BE2C (cell line): ENCODE results near the gene OXNAD1.

ENCODE experiments used
- DNase-seq: peaks from one replicate; pipeline ENCODE4 v3.0.0-alpha.2; 2020
- H3K27me3 ChIP-seq: fragments of 250-450 bp; sonication (Bioruptor Pico); 2 replicates; pipeline ENCODE4 v1.5.1; 2020; ENCODE audit warnings: mild to moderate bottlenecking
- H3K36me3 ChIP-seq: fragments of 250-450 bp; sonication (Bioruptor Pico); 2 replicates; pipeline ENCODE4 v1.5.1; 2020; ENCODE audit warnings: mild to moderate bottlenecking
- H3K4me1 ChIP-seq: fragments of 250-450 bp; sonication (Bioruptor Pico); 2 replicates; pipeline ENCODE4 v1.5.1; 2020
- H3K4me3 ChIP-seq: 2 replicates; pipeline ENCODE4 v1.5.1; 2011; ENCODE audit warnings: low read depth, low read length
- H3K9me3 ChIP-seq: fragments of 250-450 bp; sonication (Bioruptor Pico); 2 replicates; pipeline ENCODE4 v1.5.1; 2020
- CTCF ChIP-seq: IDR thresholded peaks from 2 replicates; pipeline ENCODE4 v1.5.1; 2012; ENCODE audit warnings: mild to moderate bottlenecking, low read depth, low read length

OXNAD1 gene

GRCh38 chr3:16264174-16264707 lies 771 bp upstream of the OXNAD1 start:
- peak overlapping the region; percentile 93 for H3K4me3 ChIP-seq
- no peaks in the 10 kb centered on the region for H3K27me3 ChIP-seq
- H3K4me1 ChIP-seq: no peaks in the 10 kb centered on the region
- H3K36me3 ChIP-seq: no peaks in the 10 kb centered on the region
- DNase-seq: no peak
- H3K9me3 ChIP-seq: no peaks in the 10 kb centered on the region
- TF ChIP-seq CTCF: no peak

GRCh38 chr3:16265455-16265786 lies 409 bp downstream of the OXNAD1 start:
- TF ChIP-seq CTCF: no peak

GRCh38 chr3:16266714-16267113 lies 1.7 kb downstream of the OXNAD1 start:
- TF ChIP-seq CTCF: no peak
- Histone ChIP-seq H3K36me3 (no peaks in the 10 kb centered on the region), H3K9me3 (no peaks in the 10 kb centered on the region), H3K27me3 (no peaks in the 10 kb centered on the region), H3K4me1 (no peaks in the 10 kb centered on the region), H3K4me3 (no peak overlapping the region)
- no peak for DNase-seq

More at GRCh38 chr3:16265455-16265786, 409 bp downstream of the OXNAD1 start:
- Histone ChIP-seq H3K4me3 (peak overlapping the region; percentile 93), H3K4me1 (no peaks in the 10 kb centered on the region), H3K27me3 (no peaks in the 10 kb centered on the region), H3K36me3 (no peaks in the 10 kb centered on the region), H3K9me3 (no peaks in the 10 kb centered on the region)
- no peak for DNase-seq

GRCh38 chr3:16270855-16271254 lies 5.8 kb downstream of the OXNAD1 start:
- H3K9me3 ChIP-seq: no peaks in the 10 kb centered on the region
- no peaks in the 10 kb centered on the region for H3K36me3 ChIP-seq
- DNase-seq: no peak
- TF ChIP-seq CTCF: no peak
- no peaks in the 10 kb centered on the region for H3K27me3 ChIP-seq
- H3K4me1 ChIP-seq: no peaks in the 10 kb centered on the region
- H3K4me3 ChIP-seq: no peak overlapping the region

GRCh38 chr3:16272588-16272987 lies 7.6 kb downstream of the OXNAD1 start:
- Histone ChIP-seq H3K36me3 (no peaks in the 10 kb centered on the region), H3K4me1 (no peaks in the 10 kb centered on the region), H3K4me3 (no peak overlapping the region), H3K9me3 (no peaks in the 10 kb centered on the region), H3K27me3 (no peaks in the 10 kb centered on the region)
- no peak for DNase-seq
- TF ChIP-seq CTCF: no peak

- Histone ChIP-seq H3K9me3 (no peaks in the 10 kb centered on the region), H3K4me3 (no peak overlapping the region), H3K4me1 (no peaks in the 10 kb centered on the region), H3K36me3 (no peaks in the 10 kb centered on the region), H3K27me3 (no peaks in the 10 kb centered on the region)
- TF ChIP-seq CTCF: no peak
- DNase-seq: no peak
Observed at GRCh38 chr3:16273867-16274266, 8.9 kb downstream of the OXNAD1 start.
